Measurements from ENCODE around the gene MRPS9. TPM values are rescaled to one million over a fixed set of nuclear protein-coding genes. Genes with fewer than 3 reads are reported as not detected.

The MRPS9 gene
- total and polyA plus RNA-seq, 2 donors (not counting 3 experiments of a cell fraction or from before 2014, with no cell fraction given), result 14.5 to 23.9 TPM

DNA sequence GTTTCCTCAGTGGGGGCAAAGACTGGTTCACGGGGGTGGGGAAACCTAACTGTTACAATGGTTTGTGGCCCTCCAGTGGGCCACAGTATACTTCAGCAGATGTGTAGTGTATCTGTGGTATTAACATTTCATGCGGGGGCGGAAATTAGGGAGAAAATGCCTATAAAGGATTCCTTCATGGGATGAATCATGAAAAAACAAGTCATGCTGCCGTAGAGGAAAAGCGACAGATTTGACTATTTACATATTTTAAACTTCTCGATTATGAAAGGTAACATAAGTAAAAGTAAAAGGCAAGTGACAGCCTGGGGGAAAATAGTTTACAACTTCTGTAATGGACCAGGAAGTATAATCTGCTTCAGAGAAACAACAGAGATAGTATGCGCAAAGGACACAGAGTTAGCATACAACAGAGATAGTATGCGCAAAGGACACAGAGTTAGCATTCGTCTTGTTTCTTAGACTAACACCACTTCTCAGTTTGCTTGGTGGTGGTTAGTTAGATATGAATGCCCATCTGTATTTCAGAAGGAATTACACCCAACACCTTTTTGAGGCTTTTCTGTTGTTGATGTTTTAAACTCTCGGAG, 41.1 kb downstream of the MRPS9 start:
- H3K27ac ChIP-seq (ENCODE audit: insufficient read depth, low read depth, low read length), result no peak overlapping the region
- DNase-seq (ENCODE audit: low read depth, low spot score) (no peak), FAIRE-seq (no peak)
- H4K20me1 ChIP-seq (replicated peaks; ENCODE audit: control insufficient read depth, extremely low read depth, insufficient read depth, low read length), result no peaks in the 10 kb centered on the region
- no peaks in the 10 kb centered on the region for H3K79me2 ChIP-seq (ENCODE audit: control insufficient read depth, insufficient read depth, low read length)
- H3K9me1 ChIP-seq (replicated peaks; ENCODE audit: control insufficient read depth, extremely low read depth, insufficient read depth, low read length), result no peaks in the 10 kb centered on the region
- TF ChIP-seq GATA2 (IDR thresholded peaks at IDR 0.05; ENCODE audit: insufficient read depth, insufficient read length, low read depth, low read length) (no peak), POLR2AphosphoS5 (IDR thresholded peaks at IDR 0.05; ENCODE audit: insufficient read depth, low read depth, low read length) (no peak), EZH2 (IDR thresholded peaks at IDR 0.05; ENCODE audit: borderline replicate concordance, low read depth, low read length, severe bottlenecking) (no peak)
- TF ChIP-seq, protein P1, sequence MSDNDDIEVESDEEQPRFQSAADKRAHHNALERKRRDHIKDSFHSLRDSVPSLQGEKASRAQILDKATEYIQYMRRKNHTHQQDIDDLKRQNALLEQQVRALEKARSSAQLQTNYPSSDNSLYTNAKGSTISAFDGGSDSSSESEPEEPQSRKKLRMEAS (IDR thresholded peaks at IDR 0.05; ENCODE audit: insufficient read depth, insufficient read length), result no peak
- no peaks in the 10 kb centered on the region for H3K9me3 ChIP-seq (replicated peaks; ENCODE audit: control insufficient read depth, insufficient read depth, low read length)
- H3K36me3 ChIP-seq (ENCODE audit: control insufficient read depth in 2 of 2, extremely low read depth in 1 of 2, insufficient read depth in 2 of 2, low read length in 2 of 2), result no peaks in the 10 kb centered on the region
- H3K4me1 ChIP-seq (ENCODE audit: control insufficient read depth, extremely low read depth, insufficient read depth, low read length), result no peaks in the 10 kb centered on the region
- no peak overlapping the region for H3K4me2 ChIP-seq (ENCODE audit: insufficient read depth, low read length)
- H3K27me3 ChIP-seq (ENCODE audit: control insufficient read depth in 2 of 2, insufficient read depth in 2 of 2, low read length in 2 of 2), result no peaks in the 10 kb centered on the region
- dilution Hi-C loops (cut with MboI; ENCODE audit: extremely low pct_ligation_motif_present, low sequenced_read_pairs) (no loop called here), intact Hi-C loops (cut with micrococcal nuclease) (no loop called here)
- POLR2A ChIA-PET, result no interaction called here
- H3K9ac ChIP-seq (replicated peaks; ENCODE audit: extremely low read depth, insufficient read depth, low read length), result no peak overlapping the region
- CTCF ChIA-PET, result no interaction called here
- BruUV-seq (replicated peaks), result no TSS peak
- no peak overlapping the region for H3K4me3 ChIP-seq (replicated peaks in 1 of 3; ENCODE audit: insufficient read depth in 1 of 3, low read depth in 1 of 3, low read length in 3 of 3)
- H2AFZ ChIP-seq (ENCODE audit: low read depth, low read length), result no peak overlapping the region

DNA sequence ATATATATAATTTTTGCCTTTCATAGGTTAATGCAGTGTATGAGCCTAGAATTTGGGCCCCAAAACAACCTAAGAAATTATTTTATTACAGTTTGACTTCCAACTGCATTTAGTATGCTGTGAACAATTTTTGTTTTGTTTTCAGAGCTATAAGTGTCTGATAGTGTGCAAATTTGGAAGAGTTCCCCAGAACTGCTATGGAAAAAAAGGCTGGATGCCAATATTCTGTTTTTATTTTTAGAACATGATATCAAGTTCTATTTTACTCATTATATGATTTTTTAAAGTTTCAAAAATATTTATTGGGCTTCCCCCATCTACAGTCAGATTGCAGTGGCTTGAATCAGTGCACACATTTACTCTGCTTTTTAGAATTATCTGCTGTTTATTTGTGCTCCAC, 42.6 kb downstream of the MRPS9 start:
- BruUV-seq (replicated peaks), result no TSS peak
- Histone ChIP-seq H3K4me3 (replicated peaks in 1 of 3; ENCODE audit: insufficient read depth in 1 of 3, low read depth in 1 of 3, low read length in 3 of 3) (no peak overlapping the region), H3K27ac (ENCODE audit: insufficient read depth, low read depth, low read length) (no peak overlapping the region), H3K9me1 (replicated peaks; ENCODE audit: control insufficient read depth, extremely low read depth, insufficient read depth, low read length) (no peaks in the 10 kb centered on the region), H2AFZ (ENCODE audit: low read depth, low read length) (no peak overlapping the region), H4K20me1 (replicated peaks; ENCODE audit: control insufficient read depth, extremely low read depth, insufficient read depth, low read length) (no peaks in the 10 kb centered on the region), H3K4me2 (ENCODE audit: insufficient read depth, low read length) (no peak overlapping the region), H3K9ac (replicated peaks; ENCODE audit: extremely low read depth, insufficient read depth, low read length) (no peak overlapping the region), H3K9me3 (replicated peaks; ENCODE audit: control insufficient read depth, insufficient read depth, low read length) (no peaks in the 10 kb centered on the region), H3K4me1 (ENCODE audit: control insufficient read depth, extremely low read depth, insufficient read depth, low read length) (no peaks in the 10 kb centered on the region), H3K79me2 (ENCODE audit: control insufficient read depth, insufficient read depth, low read length) (no peaks in the 10 kb centered on the region), H3K36me3 (ENCODE audit: control insufficient read depth in 2 of 2, extremely low read depth in 1 of 2, insufficient read depth in 2 of 2, low read length in 2 of 2) (no peaks in the 10 kb centered on the region), H3K27me3 (ENCODE audit: control insufficient read depth in 2 of 2, insufficient read depth in 2 of 2, low read length in 2 of 2) (no peaks in the 10 kb centered on the region)
- FAIRE-seq (no peak), DNase-seq (ENCODE audit: low read depth, low spot score) (no peak)
- intact Hi-C loops (cut with micrococcal nuclease), result no loop called here
- dilution Hi-C loops (cut with MboI; ENCODE audit: extremely low pct_ligation_motif_present, low sequenced_read_pairs), result no loop called here
- POLR2A ChIA-PET, result no interaction called here
- TF ChIP-seq EZH2 (IDR thresholded peaks at IDR 0.05; ENCODE audit: borderline replicate concordance, low read depth, low read length, severe bottlenecking) (no peak), JUN (IDR thresholded peaks at IDR 0.05; ENCODE audit: borderline replicate concordance, insufficient read depth, insufficient read length, low read depth) (no peak), GATA2 (IDR thresholded peaks at IDR 0.05; ENCODE audit: insufficient read depth, insufficient read length, low read depth, low read length) (no peak), FOS (IDR thresholded peaks at IDR 0.05; ENCODE audit: borderline replicate concordance, insufficient read depth, low read length) (no peak), POLR2AphosphoS5 (IDR thresholded peaks at IDR 0.05; ENCODE audit: insufficient read depth, low read depth, low read length) (no peak), POLR2A (IDR thresholded peaks at IDR 0.05; ENCODE audit: low read depth, low read length) (no peak), MYC (IDR thresholded peaks at IDR 0.05; ENCODE audit: low read depth, low read length) (no peak)
- TF ChIP-seq, protein P2, sequence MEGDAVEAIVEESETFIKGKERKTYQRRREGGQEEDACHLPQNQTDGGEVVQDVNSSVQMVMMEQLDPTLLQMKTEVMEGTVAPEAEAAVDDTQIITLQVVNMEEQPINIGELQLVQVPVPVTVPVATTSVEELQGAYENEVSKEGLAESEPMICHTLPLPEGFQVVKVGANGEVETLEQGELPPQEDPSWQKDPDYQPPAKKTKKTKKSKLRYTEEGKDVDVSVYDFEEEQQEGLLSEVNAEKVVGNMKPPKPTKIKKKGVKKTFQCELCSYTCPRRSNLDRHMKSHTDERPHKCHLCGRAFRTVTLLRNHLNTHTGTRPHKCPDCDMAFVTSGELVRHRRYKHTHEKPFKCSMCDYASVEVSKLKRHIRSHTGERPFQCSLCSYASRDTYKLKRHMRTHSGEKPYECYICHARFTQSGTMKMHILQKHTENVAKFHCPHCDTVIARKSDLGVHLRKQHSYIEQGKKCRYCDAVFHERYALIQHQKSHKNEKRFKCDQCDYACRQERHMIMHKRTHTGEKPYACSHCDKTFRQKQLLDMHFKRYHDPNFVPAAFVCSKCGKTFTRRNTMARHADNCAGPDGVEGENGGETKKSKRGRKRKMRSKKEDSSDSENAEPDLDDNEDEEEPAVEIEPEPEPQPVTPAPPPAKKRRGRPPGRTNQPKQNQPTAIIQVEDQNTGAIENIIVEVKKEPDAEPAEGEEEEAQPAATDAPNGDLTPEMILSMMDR (IDR thresholded peaks at IDR 0.05; ENCODE audit: extremely low read depth in 1 of 2, insufficient read depth in 1 of 2, low read depth in 1 of 2, low read length in 2 of 2), result no peak
- TF ChIP-seq, protein P1 (IDR thresholded peaks at IDR 0.05; ENCODE audit: insufficient read depth, insufficient read length), result no peak
- CTCF ChIA-PET, result no interaction called here

All from endothelial cell of umbilical vein (primary cell).